RPMI7951 (cell line): Measurements from ENCODE around the gene PHF23. TPM values are rescaled to one million over a fixed set of nuclear protein-coding genes. Genes with fewer than 3 reads are reported as not detected.
"Not testable (repeated sequence)": the region's sequence is repeated elsewhere in the genome, so short reads cannot be mapped to it uniquely, and the experiment has no call there.

Experiments used
- DNase-seq: peaks from one replicate; pipeline ENCODE4 v3.0.0-alpha.2; 2012; ENCODE audit warnings: low read depth
- total RNA-seq: library from RNA; depleted of rRNA; stranded (reverse); fragments of >200 nt; shearing (Covaris generic); gene quantifications from 2 replicates; pipeline ENCODE4 v1.2.3, GENCODE V29; 2014

Gene PHF23
- total RNA-seq, 1 experiment from 2014 or later: 40.3 TPM

DNA sequence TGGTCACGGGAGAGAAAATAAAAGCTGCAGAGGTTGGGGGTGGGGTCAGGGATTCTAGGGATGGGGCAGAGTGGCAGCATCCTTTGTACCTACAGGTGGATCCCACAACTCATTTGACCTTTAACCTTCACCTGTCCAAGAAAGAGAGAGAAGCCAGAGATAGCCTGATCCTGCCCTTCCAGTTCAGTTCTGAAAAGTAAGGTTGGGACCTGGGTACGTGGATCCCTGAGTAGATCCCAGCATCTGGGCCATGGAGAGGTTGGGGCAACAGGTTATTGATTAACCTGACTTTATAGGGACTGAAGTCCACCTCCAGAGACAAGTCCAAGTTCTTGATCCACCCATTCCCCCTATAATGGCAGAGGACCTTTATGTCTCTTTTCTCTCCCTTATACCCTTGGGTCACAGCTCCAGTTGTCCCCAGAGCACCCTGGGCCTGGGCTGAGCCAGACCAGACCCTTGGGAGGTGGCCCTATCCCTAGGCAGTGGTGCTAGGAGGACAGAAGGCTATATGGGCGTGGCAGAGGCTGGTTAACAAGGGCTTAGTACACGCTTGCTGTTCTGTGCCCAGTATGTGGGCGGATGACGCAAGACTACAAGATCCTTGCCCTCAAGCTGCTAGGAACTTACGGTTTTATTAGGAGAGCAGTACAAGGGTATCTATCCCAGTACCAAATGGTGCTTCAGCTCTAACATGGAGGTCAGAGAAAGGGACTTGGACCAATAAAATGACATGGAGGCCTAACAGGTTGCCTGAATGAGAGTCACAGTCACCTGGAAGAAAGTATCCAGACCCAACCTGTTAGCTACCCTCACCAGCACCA, 19.7 kb upstream of the PHF23 start:
- DNase-seq: peak; percentile 56

DNA sequence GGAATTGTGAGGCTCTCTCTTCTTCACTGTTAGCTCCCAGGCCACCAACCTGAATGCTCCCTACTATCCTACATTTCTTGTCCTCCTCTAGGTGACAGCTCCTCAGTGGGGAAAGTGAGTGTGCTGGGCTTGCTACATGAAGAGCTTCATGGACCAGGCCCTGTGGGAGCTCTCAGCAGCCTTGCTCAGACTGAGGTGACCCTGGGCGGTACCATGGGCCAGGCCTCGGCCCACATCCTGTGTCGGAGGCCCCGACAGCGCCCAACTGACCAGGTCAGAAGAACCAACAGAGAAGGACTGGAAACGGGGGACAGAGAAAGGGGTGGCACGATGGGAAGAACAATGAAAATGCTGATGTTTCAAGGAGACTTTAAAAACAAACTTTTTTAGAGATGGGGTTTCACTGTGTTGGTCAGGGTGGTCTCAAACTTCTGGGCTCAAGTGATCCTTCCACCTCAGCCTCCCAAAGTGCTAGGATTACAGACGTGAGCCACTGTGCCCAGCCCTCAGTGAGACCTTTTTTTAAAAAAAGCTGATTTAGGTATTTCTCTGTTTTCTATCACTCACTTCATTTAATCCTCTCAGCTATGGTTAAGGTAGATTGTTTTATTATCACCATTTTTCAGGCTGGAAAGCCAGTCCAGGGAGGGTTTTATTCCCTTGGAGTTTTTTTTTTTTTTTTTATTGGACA, 17.7 kb upstream of the PHF23 start:
- no peak for DNase-seq

DNA sequence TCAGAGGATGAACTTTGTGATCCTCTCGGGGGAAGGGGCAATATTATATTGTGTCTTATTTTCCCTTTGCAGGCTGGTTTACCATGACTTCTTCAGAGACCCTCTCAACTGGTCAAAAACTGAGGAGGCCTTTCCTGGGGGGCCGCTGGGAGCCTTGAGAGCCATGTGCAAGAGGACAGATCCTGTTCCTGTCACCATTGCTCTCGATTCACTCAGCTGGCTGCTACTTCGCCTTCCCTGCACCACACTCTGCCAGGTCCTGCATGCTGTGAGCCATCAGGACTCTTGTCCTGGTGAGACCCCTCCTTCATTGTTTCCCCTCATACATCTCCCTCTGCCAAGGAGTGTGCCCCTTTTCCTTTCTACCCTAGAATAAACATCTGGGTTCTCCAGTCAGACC, 15.3 kb upstream of the PHF23 start:
- no peak for DNase-seq

- no peak for DNase-seq
Observed at GRCh38 chr17:7253082-7253481, 13.8 kb upstream of the PHF23 start.

DNA sequence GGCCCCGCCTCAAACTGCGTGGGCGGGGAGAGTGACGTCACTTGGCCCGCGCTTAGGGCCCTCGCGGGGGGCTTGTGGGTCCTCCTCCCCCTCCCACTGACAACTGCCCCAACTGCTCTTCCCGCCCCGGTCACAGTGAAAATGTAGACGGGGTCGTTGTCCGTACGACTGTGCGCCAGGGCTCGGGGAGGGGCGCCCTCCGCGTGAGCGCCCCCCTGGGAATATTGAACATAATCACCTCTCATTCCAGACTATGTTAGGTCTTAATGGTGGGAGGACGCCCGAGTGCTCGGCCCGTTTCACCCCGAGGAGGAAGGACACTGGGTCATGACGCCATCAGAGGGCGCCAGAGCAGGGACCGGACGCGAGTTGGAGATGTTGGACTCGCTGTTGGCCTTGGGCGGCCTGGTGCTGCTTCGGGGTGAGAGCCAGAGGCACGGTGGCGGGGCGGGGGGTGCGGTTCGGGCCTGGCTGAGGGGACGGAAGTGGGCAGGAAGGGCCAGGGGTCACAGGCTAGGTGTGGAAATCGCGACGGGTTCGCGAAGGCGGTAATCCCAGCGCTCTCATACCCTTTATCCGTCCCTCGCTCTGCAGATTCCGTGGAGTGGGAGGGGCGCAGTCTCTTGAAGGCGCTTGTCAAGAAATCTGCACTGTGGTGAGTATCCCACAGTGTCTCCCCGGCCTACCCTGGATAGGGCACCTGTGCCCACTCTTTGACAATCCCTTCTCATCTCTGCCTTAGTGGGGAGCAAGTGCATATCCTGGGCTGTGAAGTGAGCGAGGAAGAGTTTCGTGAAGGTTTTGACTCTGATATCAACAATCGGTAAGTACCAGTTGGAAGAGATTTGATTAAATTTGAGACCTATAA, 13.2 kb upstream of the PHF23 start, which contains the start of gene ELP5:
Gene ELP5 (plus strand): TSS at position 40 of the 868 bp plus-strand sequence. CDS start 336 bp downstream, at position 376.
- peak; percentile 89 for DNase-seq

GRCh38 chr17:7251661-7252175, 12.5 kb upstream of the PHF23 start, which contains the start of gene CTDNEP1:
Gene CTDNEP1, minus strand, starts transcription at chr17:7251734. Its CDS starts 438 bp downstream, at chr17:7251296.
- DNase-seq: peak; percentile 98

GRCh38 chr17:7250695-7251627, 11.7 kb upstream of the PHF23 start:
- no peak for DNase-seq

- DNase-seq: no peak
Observed at GRCh38 chr17:7249830-7250229, 10.6 kb upstream of the PHF23 start.

GRCh38 chr17:7249214-7249613, 10.0 kb upstream of the PHF23 start:
- DNase-seq: no peak

- no peak for DNase-seq
Observed at GRCh38 chr17:7248796-7249195, 9.5 kb upstream of the PHF23 start.

DNA sequence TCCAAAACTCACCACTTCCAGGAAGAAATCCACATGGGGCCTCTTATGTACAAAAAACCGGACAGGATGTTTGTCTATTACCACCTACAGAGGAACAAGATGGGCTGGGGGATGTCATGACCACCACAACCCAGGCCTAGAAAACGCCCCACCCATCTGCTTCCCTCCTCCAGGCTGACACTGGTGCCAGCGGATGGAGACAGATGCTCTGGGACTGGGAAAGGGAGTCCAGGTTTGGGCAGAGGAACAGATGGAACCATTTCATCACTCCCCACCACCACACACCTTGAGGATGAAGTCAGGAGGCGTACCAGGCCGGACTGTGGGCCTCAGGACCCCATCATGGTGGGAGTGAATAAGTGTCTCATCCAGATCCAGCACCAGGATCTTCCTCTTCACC, 7.5 kb upstream of the PHF23 start:
- DNase-seq: no peak

DNA sequence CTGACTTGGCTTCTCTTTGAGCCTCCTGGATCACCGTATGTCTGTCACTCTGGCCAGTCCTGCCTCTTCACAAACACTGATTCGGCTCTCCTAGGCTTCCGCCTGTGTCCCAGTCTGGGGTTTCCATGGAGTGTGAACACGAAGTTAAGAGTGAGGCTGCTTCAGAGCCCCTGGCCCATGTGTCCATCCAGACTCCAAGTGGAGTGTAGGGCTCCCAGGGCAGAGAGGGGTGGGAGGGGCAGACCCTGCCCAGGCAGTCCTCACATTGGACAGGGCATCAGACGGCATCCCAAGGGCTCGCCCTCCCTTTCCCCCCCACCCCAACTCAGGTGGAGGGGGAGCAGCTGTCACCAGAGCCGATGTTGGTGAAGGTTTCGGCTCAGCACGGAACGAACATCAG, 4.6 kb upstream of the PHF23 start:
- not testable (repeated sequence) for DNase-seq

- no peak for DNase-seq
Observed at GRCh38 chr17:7243453-7243729, 4.1 kb upstream of the PHF23 start.

DNA sequence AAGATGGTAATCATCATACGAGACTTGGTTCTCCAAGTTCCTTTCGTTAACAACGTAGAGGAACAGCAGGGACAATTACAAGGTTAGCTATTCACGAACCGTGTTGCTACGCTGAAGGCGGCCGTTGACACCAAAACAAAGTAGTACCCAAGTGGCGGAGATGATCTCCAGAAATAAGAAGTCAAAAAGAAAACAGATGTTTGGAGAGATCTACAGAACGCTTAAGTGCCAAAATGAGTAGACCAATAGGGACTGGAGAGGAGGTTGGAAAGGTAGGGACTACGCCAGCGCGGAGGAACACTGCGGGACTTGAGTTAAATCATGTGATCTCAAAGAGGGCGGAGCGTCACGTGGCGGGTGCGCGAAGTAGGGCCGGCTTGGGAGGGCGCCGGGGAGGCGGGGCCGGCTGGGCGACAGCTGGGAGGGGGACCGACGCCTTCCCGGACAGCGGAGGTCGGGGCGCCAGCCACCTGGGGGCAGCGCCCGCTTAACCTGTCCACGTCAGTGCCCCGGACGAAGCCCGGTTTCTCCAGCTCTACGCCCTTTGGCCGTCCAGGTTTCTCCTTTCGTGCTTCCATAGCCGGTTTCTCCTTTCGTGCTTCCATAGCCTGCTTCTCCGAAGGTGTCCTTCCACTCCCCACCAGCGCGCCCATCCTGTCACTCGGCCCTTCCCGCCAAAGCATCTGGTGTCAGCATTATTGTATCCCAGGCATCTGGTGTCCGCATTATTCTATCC, 3.6 kb upstream of the PHF23 start:
- DNase-seq: peak; percentile 92

DNA sequence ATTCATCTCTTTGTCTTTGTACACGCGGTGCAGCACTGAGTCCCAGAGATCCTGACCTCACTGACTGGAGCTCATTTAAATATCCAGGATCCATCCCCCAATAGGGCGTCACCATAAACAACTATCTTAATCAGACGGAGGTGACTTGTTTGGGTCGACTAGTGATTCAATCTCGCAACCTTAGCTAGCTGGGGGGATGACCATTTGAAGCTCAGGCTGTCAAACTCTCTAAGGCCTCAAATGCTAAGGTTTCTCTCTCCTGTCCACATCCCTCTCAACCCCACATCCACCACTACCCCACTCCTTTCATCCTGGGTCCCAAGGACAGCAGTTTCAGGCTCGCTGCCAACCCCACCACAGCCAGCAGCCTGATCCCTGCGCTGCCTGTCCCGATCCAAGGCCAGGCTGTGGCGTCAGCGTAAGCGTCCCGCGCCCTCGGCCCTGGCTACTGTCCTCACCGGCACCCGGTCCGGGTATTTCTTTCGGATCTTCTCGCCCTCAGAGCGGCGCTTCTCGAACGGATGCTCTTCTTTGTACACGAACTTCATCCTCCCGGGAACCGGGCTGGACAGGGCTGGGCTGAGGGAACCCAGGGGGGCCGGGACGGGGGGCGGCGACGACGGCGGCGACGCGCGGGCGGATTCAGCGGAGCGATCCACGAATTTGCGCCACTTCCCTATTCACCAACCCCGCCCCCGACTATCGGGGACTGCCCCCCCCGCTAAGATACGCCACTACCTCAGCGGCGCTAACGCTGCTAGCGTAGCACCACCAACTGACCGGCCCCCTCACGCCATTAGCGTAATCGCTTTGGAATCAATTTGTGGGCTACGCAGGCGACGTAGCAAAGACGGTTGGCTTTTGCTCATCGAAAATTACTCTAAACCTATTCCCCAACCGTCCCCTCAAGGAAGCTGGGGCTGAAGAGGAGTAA, 2.8 kb upstream of the PHF23 start, which contains the start of gene GABARAP:
Gene GABARAP (minus strand): TSS at position 667 of the 934 bp plus-strand sequence. CDS start 119 bp downstream, at position 548.
- peak; percentile 87 for DNase-seq

DNA sequence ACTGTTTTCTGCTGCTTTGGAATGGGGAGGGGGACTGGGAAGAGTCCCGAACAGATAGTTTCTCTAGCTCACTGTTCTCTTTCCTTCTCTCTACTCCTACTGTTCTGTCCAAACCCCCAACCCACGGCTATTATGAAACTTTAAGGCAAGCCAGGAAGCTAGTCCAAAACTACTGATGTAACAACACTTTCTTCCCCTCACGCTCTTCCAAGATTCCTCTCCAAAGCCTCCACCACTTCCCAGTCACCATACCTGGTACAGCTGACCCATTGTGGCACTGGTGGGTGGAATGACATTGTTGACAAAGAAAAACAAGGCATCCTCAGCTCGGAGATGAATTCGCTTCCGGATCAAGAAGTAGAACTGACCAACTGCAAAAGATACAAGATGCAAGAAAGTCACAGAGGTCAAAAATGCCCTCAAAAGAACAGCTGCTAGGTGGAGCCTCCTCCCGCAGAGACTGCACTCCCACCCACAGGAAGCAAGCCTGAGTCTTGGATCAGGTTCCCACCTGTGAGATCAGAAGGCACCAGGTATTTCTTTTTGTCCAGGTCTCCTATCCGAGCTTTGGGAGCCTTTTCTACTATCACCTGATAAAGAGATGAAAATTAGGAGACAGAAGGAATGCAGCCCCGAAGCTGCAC, 2.0 kb upstream of the PHF23 start:
- no peak for DNase-seq

- DNase-seq: no peak
Observed at GRCh38 chr17:7240375-7240774, 1.1 kb upstream of the PHF23 start.

DNA sequence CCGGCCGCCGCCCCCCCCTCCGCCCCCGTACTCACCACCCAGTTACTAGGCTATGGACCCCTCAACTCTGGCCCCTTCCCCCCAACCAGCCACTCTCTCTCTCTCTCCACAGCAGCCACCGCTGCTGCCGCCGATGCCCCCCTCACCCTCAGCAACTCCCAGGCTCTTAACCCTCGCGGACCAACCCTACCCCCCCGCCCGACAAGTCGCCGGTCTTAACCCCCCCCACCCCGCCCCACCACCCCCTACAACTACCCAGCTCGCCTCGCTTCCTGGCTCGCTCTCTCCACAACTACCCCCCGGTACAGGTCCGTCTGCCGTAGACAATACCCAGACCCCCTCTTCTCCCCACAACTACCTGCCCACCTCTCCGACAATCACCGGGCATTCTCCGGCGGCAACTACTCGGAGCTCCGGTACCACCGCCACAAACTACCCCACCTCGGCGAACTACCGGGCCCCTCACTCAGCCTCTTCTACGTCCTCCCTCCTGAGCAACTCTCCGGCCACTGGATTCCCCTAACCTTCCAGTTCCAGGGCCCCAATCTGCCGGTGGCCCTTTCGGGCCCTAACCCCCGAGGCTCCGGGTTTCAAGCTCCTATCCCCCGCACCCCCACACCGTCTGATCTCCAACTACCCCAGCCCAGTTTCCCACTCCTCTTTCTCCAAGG, 702 bp downstream of the PHF23 start:
- no peak for DNase-seq
